GM21825 (cell line): Measurements from ENCODE around the gene RNF141.
A peak's percentile ranks its signal among the peaks of the same experiment; 100 is the strongest.

ENCODE experiments used
- ATAC-seq: cut with Tn5 transposase; IDR thresholded peaks from one replicate; pipeline ENCODE4 v1.9.1; 2021; ENCODE audit warnings: mild to moderate bottlenecking, moderate library complexity; ENCODE audit not compliant: unreplicated experiment

Gene RNF141

DNA sequence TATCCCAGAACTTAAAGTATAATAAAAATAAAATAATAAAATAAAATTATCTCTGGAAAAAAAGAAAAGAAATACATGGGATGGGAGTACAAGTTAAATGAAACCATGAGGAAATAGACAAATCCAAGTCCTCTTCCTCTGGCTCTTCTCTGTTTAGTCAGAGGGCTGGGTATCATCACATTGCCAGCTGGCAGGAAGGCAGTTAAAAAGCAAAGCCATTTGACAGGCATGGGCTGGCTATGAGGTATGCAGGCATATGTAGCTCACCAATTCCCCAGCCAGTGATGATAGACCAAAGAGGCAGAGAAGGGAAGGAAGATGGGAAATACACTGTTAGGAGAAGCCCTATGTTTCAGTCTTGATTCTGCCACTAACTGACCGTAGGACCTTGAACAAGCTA lies 21.0 kb upstream of the RNF141 start:
- no peak for ATAC-seq

DNA sequence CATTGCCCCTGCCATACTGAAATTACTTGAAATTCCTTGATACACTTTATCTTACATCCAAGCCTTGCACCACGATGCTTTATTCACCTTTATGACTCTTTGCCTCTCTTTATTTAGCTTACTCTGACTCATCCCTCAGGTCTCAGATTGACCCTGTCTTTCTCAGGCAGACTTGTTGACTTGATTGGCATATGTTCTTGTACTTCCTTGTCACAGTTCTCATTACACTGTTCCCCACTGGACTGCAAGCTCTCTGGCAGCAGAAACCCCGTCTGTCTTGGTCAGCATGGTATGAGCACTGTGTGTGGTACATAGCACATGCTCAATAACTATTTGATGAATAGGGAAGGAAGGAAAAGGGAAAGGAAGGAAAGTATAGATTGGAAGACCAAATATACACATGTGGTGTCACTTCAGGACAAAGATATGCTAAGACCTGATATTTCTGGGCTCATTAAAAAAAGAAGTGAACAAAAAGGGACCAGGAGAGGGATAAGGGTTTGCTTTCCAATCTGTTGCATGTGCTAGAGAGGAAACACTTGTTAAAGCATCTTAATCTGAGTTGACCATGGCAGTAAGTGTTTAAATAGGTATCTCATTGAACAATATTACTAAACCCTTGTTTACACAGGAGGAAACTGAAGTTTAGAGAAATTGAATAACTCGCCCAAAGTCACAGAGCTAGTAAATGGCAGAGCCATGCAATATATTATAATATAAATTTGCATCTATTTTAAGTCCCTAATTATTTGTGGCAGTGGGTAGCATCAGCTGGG lies 20.2 kb upstream of the RNF141 start:
- ATAC-seq: no peak

DNA sequence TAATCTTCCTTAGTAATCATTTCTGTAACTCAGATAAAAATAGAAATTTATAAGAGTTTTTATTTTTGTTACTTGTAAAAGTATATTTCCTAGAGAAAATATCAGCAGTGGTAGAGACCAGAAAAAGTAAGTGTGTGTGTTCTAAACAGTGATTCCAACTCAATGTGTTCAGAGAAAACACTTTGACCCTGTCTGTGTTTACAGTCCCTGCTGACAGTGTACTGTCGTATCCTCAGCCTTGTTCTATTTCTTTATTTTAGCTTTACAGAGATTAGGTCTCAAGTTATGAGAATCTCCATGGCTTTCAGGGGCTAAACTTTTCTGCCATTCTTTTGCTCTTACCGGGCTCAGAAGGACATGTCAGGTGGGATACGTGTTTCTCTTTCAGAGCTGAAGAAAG lies 17.3 kb upstream of the RNF141 start:
- no peak for ATAC-seq

DNA sequence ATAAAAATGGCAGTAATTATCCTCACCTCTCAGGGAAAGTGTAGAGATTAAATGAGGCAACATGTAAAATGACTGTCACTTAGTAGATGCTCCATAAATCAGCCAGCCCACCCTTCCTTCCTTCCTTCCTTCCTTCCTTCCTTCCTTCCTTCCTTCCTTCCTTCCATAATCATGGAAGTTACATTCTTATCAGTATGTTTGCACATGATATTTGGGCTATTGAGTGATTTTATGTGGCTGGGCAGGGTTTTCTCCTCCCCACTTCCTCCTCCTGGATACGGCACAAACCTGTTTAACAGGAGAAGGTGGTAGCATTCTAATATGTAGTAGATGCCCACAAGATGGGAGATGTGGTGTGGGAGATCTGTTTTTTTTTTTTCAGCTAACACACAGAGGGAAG lies 15.6 kb upstream of the RNF141 start:
- ATAC-seq: no peak

DNA sequence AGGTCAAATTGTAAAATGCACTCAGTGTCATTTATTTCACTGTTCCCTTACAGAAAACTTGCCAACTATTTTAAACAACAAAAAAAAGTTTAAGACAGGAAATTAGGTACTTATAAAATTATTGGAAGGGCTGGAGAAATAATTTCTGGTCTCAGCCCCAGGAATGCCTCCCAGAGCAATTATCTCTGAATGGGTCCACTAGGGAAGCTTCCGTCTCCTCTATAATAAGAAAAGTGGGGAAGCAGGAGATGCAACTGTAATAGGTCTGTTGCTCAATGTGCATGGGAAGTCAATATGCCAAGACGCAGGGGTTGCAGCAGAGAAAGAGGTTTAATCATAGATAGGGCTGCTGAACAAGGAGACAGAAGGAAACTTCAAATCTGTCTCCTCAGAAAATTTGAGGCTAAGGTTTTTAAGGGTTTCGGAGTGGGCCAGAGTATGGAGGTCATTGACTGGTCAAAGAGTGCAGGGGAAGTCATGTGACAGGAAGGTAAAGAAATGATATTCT lies 10.9 kb upstream of the RNF141 start:
- no peak for ATAC-seq

DNA sequence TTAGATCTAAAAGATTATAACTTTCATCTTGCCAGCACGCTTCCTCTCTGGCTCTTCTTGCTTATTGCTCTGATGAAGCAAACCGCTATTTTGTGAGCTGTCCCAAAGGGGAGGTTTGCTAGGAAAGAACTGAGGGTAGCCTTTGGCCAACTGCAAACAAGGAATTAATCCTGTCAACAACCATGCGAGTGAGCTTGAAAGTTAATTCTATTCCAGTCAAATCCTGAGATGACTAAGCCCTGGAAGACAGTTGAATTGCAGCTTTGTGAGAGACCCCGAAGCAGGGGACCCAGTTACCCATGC lies 10.3 kb upstream of the RNF141 start:
- no peak for ATAC-seq

DNA sequence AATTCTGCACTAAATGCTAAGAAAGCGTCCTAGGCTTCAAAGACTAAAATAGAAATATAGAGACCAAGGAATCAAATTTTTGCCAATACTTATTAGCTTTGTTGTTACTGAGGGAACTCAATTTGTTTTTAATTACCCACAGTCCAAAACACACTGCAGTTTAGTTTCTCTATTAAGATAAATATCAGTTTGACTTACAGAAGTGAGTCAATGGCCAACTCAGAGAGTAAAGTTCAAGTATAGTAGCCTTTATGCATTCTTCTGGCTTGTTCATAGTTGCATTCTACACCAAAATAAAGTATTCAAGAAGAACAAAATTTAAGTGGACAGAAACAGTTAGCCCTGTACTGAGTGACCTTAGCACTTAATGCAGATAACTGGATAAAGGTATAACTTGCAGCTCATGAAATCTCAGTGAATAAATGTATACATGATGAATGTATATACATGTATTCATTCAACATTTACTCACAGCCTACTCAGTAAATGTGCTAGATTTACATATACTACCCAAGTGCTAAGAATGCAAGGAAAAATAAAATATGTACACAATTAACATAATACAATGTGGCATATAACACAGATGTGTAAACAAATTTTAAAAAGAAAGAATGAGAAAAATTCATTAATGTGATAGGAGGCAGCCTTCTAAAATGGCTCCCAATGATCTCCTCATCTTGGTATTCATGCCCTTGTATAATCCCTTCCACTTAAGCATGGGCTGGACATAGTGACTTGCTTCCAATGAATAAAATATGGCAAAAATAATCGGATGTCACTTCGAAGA lies 9.7 kb upstream of the RNF141 start:
- no peak for ATAC-seq

DNA sequence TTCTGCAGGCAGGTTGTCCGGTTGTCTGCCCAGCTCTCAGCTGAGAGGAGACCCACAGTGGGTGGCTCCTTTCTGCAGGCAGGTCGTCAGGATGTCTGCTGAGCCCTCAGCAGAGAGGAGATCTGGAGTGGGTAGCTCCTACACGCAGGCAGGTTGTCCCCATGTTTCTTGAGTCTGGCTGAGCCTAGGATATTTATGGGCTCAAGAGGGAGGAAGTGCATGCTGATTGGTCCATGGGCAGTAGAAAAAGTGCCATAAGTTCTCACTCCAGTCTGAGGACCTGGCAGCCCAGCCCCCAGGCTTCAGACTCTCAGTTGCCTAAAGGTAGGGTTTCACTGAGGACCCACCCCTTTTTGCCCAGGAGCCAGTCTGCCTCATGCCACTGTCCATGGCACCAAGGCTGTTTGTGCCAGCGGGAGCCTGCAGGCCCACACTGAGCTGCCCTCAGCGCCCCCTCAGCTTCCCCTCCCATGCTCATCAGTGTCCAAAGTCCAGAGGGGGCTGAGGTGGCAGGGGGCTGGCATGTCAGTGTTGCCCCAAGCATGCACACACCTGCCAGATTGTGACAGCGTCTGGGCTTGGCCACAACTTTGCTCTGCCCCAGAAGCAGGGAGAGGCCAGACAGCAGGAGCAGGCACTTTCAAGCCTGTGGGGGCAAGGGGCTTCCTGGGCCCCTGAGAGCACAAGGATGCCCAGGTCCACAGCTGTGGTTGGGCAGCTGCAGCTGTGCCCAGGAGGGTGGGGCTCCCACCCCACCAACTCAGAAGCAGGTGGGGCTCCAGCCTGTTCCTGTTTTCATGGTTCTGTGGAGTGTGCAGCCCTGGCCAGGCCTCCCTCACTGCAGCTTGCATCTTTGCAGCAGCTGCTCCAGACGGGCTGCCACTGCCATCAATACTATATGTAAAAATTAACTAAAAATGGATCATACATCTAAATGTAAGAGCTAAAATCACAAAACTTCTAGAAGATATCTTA lies 3.8 kb upstream of the RNF141 start:
- no peak for ATAC-seq

DNA sequence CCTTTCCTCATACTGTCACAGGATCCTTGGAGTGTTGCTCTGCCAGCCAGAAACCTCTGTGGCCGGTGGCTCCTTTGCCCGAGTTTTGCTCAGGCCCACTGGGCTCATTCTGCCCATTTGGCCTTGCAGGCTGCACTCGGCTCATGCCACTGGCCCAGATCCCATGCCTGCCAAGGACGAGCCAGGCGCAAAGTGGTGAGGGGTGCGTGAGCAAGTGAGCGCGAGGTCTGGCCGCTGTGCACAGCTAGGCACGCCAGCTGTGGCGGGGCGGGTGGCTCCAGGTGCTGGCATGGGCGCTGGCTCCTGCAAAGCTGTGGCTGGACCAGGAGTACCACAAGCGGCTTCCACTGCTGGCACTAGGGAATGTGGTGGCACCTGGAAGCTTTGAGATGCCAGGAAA lies 2.8 kb upstream of the RNF141 start:
- ATAC-seq: no peak

DNA sequence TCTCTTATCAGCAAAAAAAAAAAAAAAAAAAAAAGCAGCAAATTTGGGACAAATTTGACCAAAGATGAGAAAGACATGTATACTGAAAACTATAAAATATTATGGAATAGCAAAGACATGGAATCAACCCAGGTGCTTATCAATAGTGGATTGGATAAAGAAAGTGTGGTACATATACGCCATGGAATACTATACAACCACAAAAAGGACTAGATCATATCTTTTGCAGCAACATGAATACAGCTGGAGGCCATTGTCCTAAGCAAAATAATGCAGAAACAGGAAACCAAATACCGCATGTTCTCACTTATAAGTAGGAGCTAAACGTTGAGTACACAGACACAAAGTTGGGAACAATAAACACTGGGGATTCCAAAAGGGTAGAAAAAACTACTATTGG lies 1.8 kb upstream of the RNF141 start:
- no peak for ATAC-seq

DNA sequence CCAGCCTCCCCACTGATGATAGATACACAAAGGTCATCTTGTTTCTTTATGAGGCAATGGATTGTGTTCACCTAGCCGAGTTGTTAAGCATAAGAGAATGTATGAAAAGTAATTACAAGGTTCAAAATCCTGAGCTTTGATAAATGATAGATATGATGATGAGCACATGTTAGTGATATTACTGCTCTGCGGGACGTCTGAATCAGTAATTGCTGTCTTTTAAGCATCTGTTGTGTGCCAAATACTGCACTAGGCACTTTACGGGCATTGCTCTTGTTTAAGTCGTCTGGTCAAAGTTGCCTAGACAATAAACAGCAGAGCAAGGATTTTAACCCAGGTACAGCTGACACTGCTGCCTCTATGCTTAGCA lies 559 bp upstream of the RNF141 start:
- ATAC-seq: no peak

DNA sequence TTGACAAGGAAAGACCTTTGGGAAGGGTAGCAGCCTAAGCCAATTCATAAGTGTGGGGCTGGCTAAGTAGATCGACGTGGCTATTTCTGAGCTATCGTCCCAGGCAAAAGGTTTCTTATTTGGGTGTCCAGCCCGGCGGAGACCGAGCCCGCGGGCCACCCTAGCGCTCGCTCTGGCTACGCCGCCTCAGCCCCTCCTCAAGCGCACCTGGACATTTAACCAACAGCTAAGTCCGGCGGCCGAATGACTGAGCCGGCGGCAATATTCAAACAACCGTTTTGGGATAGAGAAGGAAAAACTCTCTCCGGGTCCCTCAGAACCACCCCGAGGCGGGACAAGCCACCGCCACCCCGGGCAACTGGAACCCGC lies 457 bp downstream of the RNF141 start:
- peak; percentile 23 for ATAC-seq

DNA sequence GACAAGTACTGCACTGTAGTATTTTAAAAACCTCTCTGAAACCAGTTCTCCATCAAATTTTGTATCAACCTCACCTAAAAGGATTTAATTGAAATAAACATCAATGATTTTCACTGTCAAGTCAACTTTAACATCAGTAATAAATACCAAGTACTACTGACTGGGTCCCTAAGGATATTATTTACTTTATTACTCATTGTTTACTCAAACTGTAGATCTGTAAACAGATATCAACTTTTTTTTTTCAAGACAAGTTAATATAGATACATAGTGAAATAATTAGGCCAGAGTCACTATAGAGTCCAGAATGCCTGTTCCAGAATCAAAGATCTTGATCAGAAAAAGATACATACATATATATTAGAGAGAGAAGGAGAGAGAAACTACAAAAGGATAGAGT lies 1.6 kb downstream of the RNF141 start:
- no peak for ATAC-seq

DNA sequence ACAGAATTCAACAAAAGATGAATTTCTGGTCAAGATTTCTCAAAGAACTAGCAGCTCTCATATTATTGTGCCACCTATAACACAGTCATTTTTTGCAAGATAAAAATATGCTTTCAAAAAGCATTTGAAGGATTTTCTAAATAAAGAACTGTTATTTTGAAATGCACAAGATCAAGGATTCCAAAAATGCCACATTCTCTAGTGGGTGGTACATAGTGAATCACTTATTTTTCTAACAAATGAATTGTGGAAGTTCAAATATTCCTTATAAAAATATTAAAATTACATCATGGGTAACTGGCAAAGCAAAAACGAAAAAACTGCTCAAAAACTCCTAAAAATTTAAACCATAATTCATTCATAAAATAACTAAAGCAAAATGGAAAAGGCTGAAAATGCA lies 2.1 kb downstream of the RNF141 start:
- ATAC-seq: no peak

DNA sequence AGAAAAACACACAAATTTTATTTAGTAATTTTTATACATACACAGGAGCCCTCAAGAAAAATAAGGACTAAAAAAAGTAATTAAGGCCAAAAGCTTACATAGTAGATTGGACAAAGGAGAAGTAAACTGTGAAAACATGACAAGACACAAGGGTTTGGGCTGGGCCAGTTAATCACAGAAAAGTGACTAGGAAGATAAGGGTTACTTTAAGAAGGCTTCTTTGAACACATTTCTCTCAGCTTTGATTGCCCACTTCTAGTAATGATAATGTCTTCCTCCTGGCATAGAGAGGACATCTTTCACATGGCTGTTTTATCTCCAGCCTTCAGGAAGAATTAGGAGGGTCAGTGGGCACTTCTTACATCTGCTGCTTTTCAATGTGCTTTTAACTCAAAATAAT lies 3.4 kb downstream of the RNF141 start:
- ATAC-seq: no peak

DNA sequence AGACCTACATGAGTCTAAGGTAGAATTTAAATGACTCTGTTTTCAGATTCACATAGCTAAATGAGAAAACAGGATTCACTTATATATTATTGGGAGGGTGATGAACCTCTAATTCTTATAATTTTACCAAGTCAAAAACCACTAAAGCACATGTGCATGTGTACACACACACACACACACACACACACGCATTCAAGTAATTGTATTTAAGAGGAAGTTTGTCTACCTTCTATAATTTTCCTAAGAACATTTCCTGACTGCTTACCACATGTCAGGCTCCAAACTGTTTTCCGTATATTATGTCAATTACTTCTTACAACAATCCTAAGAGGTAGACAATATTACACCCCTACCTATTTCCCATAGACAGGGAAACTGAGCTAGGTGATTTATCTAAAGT lies 6.7 kb downstream of the RNF141 start:
- no peak for ATAC-seq

DNA sequence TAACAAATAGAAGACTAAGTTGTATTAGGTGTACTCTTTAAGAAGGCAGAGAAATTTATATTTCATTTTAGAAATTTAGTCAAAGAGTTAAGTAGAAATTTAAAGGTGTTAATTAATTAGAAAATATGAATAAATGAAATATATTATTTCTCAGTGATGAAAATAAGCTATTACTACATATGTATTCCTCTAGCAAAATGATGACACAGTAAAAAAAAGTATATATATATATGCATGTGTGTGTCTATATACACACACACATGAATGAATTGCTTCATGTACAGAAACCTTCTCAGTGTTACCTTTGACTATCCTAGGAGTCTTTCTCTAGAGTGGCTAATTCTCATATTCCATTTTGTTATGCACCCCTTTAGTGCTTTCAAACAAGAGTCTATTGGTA lies 7.7 kb downstream of the RNF141 start:
- no peak for ATAC-seq

DNA sequence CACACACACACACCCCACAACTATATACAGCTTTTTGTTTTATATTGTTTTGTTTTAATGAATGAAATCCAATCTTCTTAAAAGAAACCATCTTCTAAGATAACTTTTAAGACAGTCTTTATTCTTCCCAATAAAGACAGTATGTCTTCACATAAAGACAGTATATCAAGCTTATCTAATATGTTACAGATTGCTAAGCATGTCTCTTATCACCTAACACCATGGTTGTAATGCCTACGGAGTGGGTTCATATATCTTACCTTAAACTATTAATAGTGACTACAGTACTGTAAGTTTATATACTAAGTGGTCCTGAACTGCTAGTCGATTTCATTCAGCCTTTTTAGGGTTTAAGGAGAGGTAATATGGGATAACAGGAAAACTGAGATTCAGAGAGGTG lies 8.5 kb downstream of the RNF141 start:
- no peak for ATAC-seq

DNA sequence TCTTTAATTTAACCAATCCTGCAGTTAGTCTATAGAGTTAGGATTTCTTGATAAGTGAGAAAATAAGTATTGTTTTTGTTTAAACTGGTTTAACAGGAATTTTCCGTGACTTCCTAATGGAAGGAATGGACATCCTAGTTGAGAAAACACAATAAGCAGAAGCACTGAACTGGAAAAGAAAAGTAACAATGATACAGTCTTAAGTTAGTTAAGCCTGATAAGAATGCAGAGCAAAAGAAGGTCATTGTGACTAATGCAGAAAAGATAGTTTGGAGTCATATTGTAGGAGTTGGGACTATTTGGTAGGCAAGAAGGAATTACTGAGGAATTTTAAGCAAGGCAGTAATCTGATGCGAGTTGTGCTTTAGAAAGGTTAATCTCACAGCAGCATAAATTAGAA lies 11.7 kb downstream of the RNF141 start:
- no peak for ATAC-seq

DNA sequence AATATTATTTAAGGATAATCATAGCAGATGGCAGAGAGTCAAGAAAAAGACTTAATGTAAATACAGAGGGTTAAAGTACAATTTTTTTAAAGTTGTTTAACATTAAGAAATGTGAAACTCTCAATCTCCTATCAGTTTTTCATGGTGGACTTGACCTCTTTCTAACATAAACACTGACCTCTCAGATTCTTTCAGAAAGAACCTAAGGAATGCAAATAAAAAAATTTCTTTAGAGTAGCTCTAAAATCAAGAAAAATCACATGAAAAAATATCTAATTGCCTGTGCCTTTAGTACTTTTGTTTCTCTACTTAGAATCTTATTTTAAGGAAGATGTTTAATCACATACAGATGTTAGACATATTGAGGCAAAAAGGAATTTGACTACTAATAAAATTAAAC lies 12.9 kb downstream of the RNF141 start:
- ATAC-seq: no peak
